MCF 10A (cell line): ENCODE data around the gene CAMK1D. TPM values are rescaled to one million over a fixed set of nuclear protein-coding genes. Genes with fewer than 3 reads are reported as not detected.

Source experiments
- BruUV-seq: library from RNA; stranded (reverse); fragments of 400-500 nt; replicated peaks from 2 replicates; lab custom pipeline; 2021; lab: Mats Ljungman, UMichigan
- CTCF ChIA-PET: fragments of 300-600 bp; sonication (Branson Sonifier 250); formaldehyde crosslinking; extraction: SDS; loops from one replicate; lab custom pipeline; 2021; ENCODE audit warnings: antibody characterized with exemption, inconsistent platforms; lab: Yijun Ruan, JAX
- POLR2A ChIA-PET: fragments of 300-600, 350-650 bp; sonication (Branson Sonifier 250); formaldehyde crosslinking; extraction: SDS; loops from one replicate; lab custom pipeline; 2020; ENCODE audit warnings: antibody characterized with exemption, inconsistent platforms; lab: Yijun Ruan, JAX
- DNase-seq: peaks from one replicate; pipeline ENCODE4 v3.0.0-alpha.2; 2018; ENCODE audit not compliant: unreplicated experiment
- H3K27ac Mint-ChIP-seq: one replicate; pipeline ENCODE4 v1.8.0; 2022; ENCODE audit warnings: mild to moderate bottlenecking, low read depth, mixed read lengths; ENCODE audit not compliant: unreplicated experiment
- H3K27me3 Mint-ChIP-seq: one replicate; pipeline ENCODE4 v1.8.0; 2022; ENCODE audit warnings: mixed read lengths; ENCODE audit not compliant: insufficient read depth, unreplicated experiment
- H3K36me3 Mint-ChIP-seq: one replicate; pipeline ENCODE4 v1.8.0; 2022; ENCODE audit warnings: mild to moderate bottlenecking, moderate library complexity, mixed read lengths; ENCODE audit not compliant: insufficient read depth, unreplicated experiment
- H3K4me1 Mint-ChIP-seq: one replicate; pipeline ENCODE4 v1.8.0; 2022; ENCODE audit warnings: mixed read lengths; ENCODE audit not compliant: insufficient read depth, unreplicated experiment
- H3K4me3 Mint-ChIP-seq: one replicate; pipeline ENCODE4 v1.8.0; 2022; ENCODE audit warnings: mild to moderate bottlenecking, moderate library complexity, mixed read lengths; ENCODE audit not compliant: unreplicated experiment
- H3K9me3 Mint-ChIP-seq: one replicate; pipeline ENCODE4 v1.8.0; 2022; ENCODE audit warnings: mixed read lengths; ENCODE audit not compliant: unreplicated experiment
- CTCF ChIP-seq: fragments of 200-600 bp; IDR thresholded peaks from one replicate; pipeline ENCODE4 v1.8.0; 2022; ENCODE audit warnings: antibody characterized with exemption, mild to moderate bottlenecking; ENCODE audit not compliant: unreplicated experiment
- intact Hi-C: fragments of 100-400 bp; cut with micrococcal nuclease; formaldehyde crosslinking; loops from 2 replicates; pipeline ENCODE4 v1.14.1; 2022
- total RNA-seq: library from RNA; stranded (reverse); gene quantifications from 2 replicates; pipeline ENCODE4 v1.2.3, GENCODE V29; 2022

CAMK1D gene
- total RNA-seq, 1 experiment from 2014 or later, result 1.7 TPM

GRCh38 chr10:12480440-12480839, 131.1 kb downstream of the CAMK1D start:
- ChIA-PET CTCF (interaction anchor here (0.7 kb wide), 2 partner anchors 16 to 18 kb away, joined by 3 read pairs; no protein-coding TSS in a partner anchor), POLR2A (interaction anchor here (0.6 kb wide), 1 partner anchor 191 kb away, joined by 3 read pairs; no protein-coding TSS in a partner anchor)
- no TSS peak for BruUV-seq
- Mint-ChIP-seq H3K4me3 (no peak overlapping the region), H3K36me3 (no peaks in the 10 kb centered on the region), H3K27ac (no peak overlapping the region), H3K4me1 (no peaks in the 10 kb centered on the region), H3K27me3 (no peaks in the 10 kb centered on the region), H3K9me3 (peaks cover 15% of the 10 kb centered on the region)
- TF ChIP-seq CTCF, result no peak
- intact Hi-C loops, result no loop called here
- DNase-seq, result no peak

- Mint-ChIP-seq H3K9me3 (peaks cover 15% of the 10 kb centered on the region), H3K36me3 (no peaks in the 10 kb centered on the region), H3K27me3 (no peaks in the 10 kb centered on the region), H3K27ac (no peak overlapping the region), H3K4me1 (no peaks in the 10 kb centered on the region), H3K4me3 (no peak overlapping the region)
- TF ChIP-seq CTCF, result no peak
- POLR2A ChIA-PET, result no interaction called here
- CTCF ChIA-PET, result no interaction called here
- intact Hi-C loops, result no loop called here
- DNase-seq, result no peak
- no TSS peak for BruUV-seq
These were observed 132.6 kb downstream of the CAMK1D start for GRCh38 chr10:12481924-12482323.

GRCh38 chr10:12482587-12482986, 133.2 kb downstream of the CAMK1D start:
- intact Hi-C loops, result no loop called here
- Mint-ChIP-seq H3K4me3 (no peak overlapping the region), H3K27ac (no peak overlapping the region), H3K36me3 (no peaks in the 10 kb centered on the region), H3K4me1 (no peaks in the 10 kb centered on the region), H3K27me3 (no peaks in the 10 kb centered on the region), H3K9me3 (peaks cover 8% of the 10 kb centered on the region)
- ChIA-PET CTCF (no interaction called here), POLR2A (interaction anchor here (0.5 kb wide), 1 partner anchor 17 kb away, joined by 3 read pairs; no protein-coding TSS in a partner anchor)
- no peak for DNase-seq
- no TSS peak for BruUV-seq
- no peak for TF ChIP-seq CTCF

- ChIA-PET CTCF (interaction anchor here (0.8 kb wide), 1 partner anchor 116 kb away, joined by 4 read pairs; no protein-coding TSS in a partner anchor), POLR2A (interaction anchor here (0.6 kb wide), 1 partner anchor 135 kb away, joined by 5 read pairs; no protein-coding TSS in a partner anchor)
- Mint-ChIP-seq H3K9me3 (peaks cover 7% of the 10 kb centered on the region), H3K27me3 (no peaks in the 10 kb centered on the region), H3K36me3 (no peaks in the 10 kb centered on the region), H3K4me1 (no peaks in the 10 kb centered on the region), H3K27ac (no peak overlapping the region), H3K4me3 (no peak overlapping the region)
- BruUV-seq, result no TSS peak
- intact Hi-C loops, result no loop called here
- no peak for TF ChIP-seq CTCF
- DNase-seq, result no peak
These were observed 134.9 kb downstream of the CAMK1D start for GRCh38 chr10:12484002-12484918.
